T-helper 1 cell treated with Interleukin-12 subunit alpha and Interleukin-12 subunit beta and Interleukin-4 antibody, amounts not matched to agents 30 ng/mL and 1 ng/mL, for 36 hours (primary cell): ENCODE data around the gene SNRNP70. TPM values are rescaled to one million over a fixed set of nuclear protein-coding genes. Genes with fewer than 3 reads are reported as not detected.

Experiments
- intact Hi-C: fragments of 100-400 bp; cut with micrococcal nuclease; formaldehyde crosslinking; loops from one replicate; pipeline ENCODE4 v1.15.1; 2024
- total RNA-seq: library from RNA; stranded (reverse); gene quantifications from 2 replicates; pipeline ENCODE4 v1.2.3, GENCODE V29; 2022

Gene SNRNP70
- total RNA-seq, 1 donor from 2014 or later = 233 TPM

DNA sequence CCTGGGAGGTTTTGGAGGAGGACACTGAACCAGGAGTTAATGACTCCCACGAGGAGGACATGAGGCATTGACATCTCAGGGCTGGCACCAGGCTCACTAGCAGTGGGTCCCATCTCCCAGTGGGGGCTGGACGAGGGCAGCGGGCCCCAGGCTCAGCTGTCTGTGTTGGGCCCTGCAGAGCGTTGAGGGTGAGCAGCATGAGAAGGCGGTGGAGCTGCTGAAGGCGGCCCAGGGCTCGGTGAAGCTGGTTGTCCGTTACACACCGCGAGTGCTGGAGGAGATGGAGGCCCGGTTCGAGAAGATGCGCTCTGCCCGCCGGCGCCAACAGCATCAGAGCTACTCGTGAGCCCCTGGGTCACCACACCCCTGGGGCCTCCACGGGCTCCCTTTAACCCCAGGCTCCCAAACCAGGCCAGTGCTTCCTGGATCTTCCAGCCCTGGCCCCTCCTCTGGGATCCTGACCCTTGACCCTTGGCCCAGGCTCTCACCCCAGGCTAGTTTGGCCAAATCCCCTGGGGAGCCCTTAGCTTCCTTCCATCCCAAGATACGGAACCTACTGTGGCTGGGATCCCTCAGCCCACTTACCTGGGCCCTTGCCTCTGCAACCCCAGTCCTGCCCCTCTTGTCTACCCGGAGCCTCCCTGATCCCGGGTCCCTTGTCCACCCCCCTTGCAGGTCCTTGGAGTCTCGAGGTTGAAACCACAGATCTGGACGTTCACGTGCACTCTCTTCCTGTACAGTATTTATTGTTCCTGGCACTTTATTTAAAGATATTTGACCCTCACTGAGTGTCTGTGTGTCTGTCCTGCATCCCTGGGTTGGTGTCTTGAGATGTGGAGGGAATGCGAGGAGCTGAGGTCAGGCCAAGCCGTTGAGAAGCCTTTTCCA, 32.7 kb downstream of the SNRNP70 start:
- intact Hi-C loops = loop anchor here (2.0 to 10.0 kb wide), 6 partner anchors 25 to 1843 kb away; partner anchors contain the start of genes AP2A1, DBP, INAFM1 and LHB

- intact Hi-C loops = loop anchor here (1.0 to 10.0 kb wide), 10 partner anchors 10 to 1844 kb away; partner anchors contain the start of genes AP2A1, DBP, GYS1 and INAFM1
Observed at GRCh38 chr19:49118565-49119410, 33.5 kb downstream of the SNRNP70 start, which contains the start of gene C19orf73. C19orf73 (minus strand) TSS chr19:49119143; CDS start chr19:49119022, 121 bp downstream.

GRCh38 chr19:49119411-49120324, 34.4 kb downstream of the SNRNP70 start, which contains the start of gene PPFIA3:
PPFIA3 (plus strand) TSS chr19:49119544; CDS start chr19:49127874, 8,330 bp downstream.
- intact Hi-C loops = loop anchor here (1.0 to 10.0 kb wide), 11 partner anchors 9 to 1845 kb away; partner anchors contain the start of genes AP2A1, BICRA, DBP and GYS1

DNA sequence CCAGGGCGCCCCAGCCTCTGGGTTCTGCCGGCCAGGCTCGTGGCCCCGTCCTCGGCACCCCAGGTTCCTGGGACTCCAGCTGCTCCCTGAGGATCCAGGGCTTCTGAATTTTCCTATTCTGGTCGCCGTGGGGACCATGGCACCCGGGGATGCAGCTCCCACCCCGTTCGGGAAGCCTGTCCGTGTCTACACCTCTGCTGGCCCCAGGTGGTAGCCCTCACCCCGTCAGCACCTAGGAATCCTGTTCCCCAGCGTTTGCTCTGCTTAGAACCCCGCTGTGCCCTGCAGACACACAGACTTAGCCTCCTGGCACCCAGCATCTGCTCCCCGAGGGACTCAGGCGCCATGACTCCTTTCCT, 35.1 kb downstream of the SNRNP70 start:
- intact Hi-C loops = loop anchor here (10.0 kb wide), 1 partner anchor 1516 kb away; the partner anchor contains the start of gene BICRA

DNA sequence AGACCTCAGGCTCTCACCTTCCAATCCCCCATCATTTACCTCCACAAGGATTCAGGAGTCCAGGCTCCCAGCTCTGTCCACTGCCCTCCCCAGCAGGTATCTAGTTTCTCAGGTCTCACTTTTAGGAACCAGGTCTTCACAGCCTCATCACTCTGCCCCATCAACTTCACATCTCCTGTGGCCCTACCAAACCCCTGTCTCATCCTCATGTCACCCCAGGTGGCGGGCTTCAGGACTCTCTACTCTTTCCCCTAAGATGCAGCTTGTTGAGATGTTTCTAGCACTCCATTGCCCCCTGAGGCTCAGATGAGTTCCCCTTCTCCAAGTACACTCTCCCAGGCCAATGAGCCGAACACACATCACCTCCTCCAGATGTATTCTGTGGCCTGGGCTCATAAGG, 35.6 kb downstream of the SNRNP70 start:
- intact Hi-C loops = loop anchor here (10.0 kb wide), 1 partner anchor 1516 kb away; the partner anchor contains the start of gene BICRA

DNA sequence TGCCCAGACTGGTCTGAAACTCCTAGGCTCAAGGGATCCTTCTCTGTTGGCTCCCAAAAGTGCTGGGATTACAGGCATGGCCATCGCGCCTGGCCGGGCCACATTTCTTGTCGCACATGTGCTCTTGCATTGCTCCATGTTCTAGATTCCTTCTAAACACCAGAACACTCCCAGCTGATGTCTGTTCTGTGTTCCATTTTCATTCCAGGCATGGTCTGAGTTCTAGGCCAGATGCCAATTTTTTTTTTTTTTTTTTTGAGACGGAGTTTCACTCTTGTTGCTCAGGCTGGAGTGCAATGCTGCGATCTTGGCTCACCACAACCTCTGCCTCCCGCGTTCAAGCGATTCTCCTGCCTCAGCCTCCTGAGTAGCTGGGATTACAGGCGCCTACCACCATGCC, 36.6 kb downstream of the SNRNP70 start:
- intact Hi-C loops = loop anchor here (10.0 kb wide), 1 partner anchor 1517 kb away; the partner anchor contains the start of gene BICRA

DNA sequence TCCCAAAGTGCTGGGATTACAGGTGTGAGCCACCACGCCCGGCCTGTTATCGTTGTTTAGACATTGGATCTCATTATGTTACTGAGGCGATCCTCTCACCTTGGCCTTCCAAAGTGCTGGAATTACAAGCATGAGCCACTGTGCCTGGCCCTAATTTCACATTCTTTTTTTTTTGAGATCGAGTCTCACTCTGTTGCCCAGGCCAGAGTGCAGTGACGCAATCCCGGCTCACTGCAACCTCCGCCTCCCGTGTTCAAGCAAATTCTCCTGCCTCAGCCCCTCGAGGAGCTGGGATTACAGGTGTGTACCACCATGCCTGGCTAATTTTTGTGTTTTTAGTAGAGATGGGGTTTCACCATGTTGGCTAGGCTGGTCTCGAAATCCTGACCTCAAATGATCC, 38.0 kb downstream of the SNRNP70 start:
- intact Hi-C loops = loop anchor here (10.0 kb wide), 1 partner anchor 1518 kb away; the partner anchor contains the start of gene BICRA

- intact Hi-C loops = loop anchor here (5.0 to 10.0 kb wide), 3 partner anchors 327 to 1520 kb away; partner anchors contain the start of genes ALDH16A1, BICRA, IZUMO1 and PIH1D1
Observed at GRCh38 chr19:49125025-49125731, 39.9 kb downstream of the SNRNP70 start.

DNA sequence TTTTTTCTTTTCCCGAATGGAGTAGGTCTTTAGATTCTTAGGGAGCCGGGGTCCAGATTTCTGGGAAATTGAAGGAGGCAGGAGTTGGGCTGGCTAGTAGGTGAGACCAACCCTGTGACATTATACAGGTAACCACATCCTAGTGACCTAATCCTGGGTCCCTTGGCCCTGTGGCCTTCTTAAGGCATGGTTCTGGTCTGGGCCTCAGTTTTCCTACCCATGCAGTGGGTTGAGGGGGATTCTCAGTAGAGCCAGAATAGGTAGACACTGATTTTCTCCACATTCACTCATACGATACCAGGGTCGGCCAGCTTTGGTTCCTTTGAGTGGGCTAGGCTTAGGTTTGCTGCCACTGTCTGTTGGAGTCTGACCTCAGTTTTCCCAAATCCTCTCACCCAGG, 41.3 kb downstream of the SNRNP70 start:
- intact Hi-C loops = loop anchor here (5.0 to 10.0 kb wide), 3 partner anchors 326 to 1522 kb away; partner anchors contain the start of genes ALDH16A1, BICRA, IZUMO1 and PIH1D1

DNA sequence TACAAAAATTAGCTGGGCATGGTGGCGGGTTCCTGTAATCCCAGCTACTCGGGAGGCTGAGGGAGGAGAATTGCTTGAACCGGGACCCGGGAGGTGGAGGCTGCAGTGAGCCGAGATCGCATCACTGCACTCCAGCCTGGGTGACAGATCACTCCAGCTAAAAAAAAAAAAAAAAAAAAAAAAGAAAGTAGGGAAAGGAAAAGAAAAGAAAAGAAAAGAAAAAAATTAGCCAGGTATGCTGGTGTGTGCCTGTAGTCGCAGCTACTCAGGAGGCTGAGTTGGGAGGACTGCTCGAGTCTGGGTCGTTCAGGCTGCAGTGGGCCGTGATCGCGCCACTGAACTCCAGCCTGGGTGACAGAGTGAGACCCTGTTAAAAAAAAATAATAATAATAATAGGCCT, 42.0 kb downstream of the SNRNP70 start:
- intact Hi-C loops = loop anchor here (5.0 to 10.0 kb wide), 3 partner anchors 325 to 1522 kb away; partner anchors contain the start of genes ALDH16A1, BICRA, IZUMO1 and PIH1D1

DNA sequence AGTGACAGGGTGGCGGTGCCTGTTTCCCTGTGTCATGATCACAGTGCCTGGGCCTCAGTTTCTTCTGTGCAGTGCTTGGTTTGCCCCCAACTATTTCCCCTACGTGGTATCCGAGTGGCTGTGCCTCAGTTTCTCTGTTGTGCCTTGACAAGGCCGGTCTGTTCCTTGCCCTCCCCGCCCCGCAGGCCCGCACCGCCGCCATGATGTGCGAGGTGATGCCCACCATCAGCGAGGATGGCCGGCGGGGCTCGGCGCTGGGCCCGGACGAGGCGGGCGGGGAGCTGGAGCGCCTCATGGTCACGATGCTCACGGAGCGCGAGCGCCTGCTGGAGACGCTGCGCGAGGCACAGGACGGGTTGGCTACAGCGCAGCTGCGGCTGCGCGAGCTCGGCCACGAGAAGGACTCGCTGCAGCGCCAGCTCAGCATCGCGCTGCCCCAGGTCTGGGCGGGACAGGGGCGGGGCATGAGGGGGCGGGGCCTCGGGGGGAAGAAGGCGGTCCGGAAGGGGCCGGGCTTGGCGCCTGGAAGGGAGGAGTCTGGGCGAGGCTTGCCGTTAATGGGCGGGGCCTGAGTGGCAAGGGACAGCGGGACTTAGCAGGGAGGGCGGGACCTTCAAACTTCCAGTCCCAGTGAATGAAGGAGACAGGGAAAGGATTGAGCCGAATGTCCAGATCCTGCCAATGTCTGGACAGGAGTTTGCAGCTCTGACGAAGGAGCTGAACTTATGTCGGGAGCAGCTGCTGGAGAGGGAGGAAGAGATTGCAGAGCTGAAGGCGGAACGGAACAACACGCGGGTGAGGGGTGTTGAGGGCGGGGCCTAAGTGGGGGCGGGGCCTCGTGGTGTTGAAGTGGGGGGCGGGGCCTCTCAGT, 42.7 kb downstream of the SNRNP70 start:
- intact Hi-C loops = loop anchor here (1.0 to 10.0 kb wide), 11 partner anchors 9 to 1523 kb away; partner anchors contain the start of genes ALDH16A1, BCL2L12, BICRA and C19orf73

GRCh38 chr19:49128545-49129237, 43.4 kb downstream of the SNRNP70 start:
- intact Hi-C loops = loop anchor here (1.0 to 10.0 kb wide), 11 partner anchors 9 to 1524 kb away; partner anchors contain the start of genes ALDH16A1, BCL2L12, BICRA and C19orf73

DNA sequence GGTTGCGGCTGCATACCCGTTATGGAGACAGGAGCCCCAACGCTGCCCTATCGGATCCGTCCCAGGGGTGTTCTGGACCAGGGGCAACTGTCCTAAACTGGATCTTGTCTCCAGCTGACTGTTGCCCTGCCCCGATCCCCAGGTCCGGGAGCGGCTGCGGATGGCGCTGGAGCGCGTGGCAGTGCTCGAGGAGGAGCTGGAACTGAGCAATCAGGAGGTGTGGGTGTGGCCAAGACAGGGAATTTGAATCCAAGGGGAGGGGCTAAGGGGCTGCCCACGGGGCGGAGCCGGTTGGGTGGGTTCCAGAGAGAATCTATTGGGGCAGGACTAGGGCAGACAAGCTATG, 44.0 kb downstream of the SNRNP70 start:
- intact Hi-C loops = loop anchor here (5.0 to 10.0 kb wide), 3 partner anchors 323 to 1524 kb away; partner anchors contain the start of genes ALDH16A1, BICRA, IZUMO1 and PIH1D1

- intact Hi-C loops = no loop called here
Observed at GRCh38 chr19:49130325-49130724, 45.1 kb downstream of the SNRNP70 start.

- intact Hi-C loops = no loop called here
Observed at GRCh38 chr19:49132974-49133609, 47.8 kb downstream of the SNRNP70 start.

DNA sequence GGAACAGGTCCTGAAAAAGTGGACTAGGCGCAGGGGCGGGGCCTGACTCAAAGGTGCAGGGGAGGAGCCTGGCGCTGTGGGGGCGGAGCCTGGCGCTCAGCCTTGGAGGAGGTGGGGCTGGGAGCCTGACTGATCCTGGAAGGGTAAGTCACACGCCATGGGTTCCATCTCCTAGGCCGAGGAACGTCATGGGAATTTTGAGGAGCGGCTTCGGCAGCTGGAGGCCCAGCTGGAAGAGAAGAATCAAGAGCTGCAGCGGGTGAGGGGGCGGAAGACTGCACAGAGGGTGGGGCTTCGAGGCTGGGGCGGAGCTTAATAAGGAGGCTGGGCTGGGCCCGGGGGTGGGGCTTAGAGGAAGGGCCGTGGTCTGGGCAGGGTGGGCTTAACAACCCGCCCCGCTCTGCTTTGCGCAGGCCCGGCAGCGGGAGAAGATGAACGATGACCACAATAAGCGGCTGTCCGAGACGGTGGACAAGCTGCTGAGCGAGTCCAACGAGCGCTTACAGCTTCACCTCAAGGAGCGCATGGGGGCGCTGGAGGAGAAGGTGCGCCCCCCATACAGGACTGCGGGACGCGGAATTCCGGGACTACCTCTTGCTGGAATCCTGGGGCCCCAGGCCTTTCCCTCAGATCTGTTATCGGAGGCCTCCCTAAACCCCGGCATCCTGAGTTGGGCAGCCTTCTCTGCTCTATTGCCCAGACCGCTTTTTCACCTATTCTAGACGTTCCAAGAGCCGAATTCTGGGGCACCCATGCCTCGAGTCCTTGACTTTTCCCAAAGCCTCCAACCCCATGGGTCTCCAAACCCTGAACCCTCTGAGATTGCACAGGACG, 48.6 kb downstream of the SNRNP70 start:
- intact Hi-C loops = no loop called here
